Tibial artery (tissue), 4 donors: ENCODE measurements around the gene MSANTD1.
A peak's percentile ranks its signal among the peaks of the same experiment; 100 is the strongest.

ENCODE experiments used
- DNase-seq, 2 donors: peaks; one replicate each; pipeline ENCODE4 v3.0.0-alpha.2; 2019
- H3K27ac ChIP-seq, 2 donors: fragments of 200-600 bp; sonication (generic) in 1 of 2; 1 replicate in 1 of 2; 2 replicates in 1 of 2; pipeline ENCODE4 v1.5.1; 2018 to 2019; ENCODE audit warnings: mild to moderate bottlenecking in 1 of 2
- H3K27me3 ChIP-seq, 2 donors: fragments of 200-600 bp; sonication (generic) in 1 of 2; one replicate each; pipeline versions ENCODE4 v1.5.1 to v1.6.0; 2016 to 2019
- H3K36me3 ChIP-seq, 3 donors: fragments of 200-600 bp; sonication (generic) in 2 of 3; one replicate each; pipeline ENCODE4 v1.5.1; 2016 to 2019; ENCODE audit warnings: mild to moderate bottlenecking in 2 of 3
- H3K4me1 ChIP-seq, 4 donors: fragments of 200-600 bp; sonication (generic) in 2 of 4; 1 replicate in 3 of 4; 2 replicates in 1 of 4; pipeline ENCODE4 v1.5.1; 2016 to 2019
- H3K4me3 ChIP-seq, 2 donors: fragments of 200-600 bp; sonication (generic) in 1 of 2; 1 replicate in 1 of 2; 2 replicates in 1 of 2; pipeline ENCODE4 v1.5.1; 2018 to 2019; ENCODE audit warnings: mild to moderate bottlenecking in 2 of 2
- H3K9me3 ChIP-seq, 3 donors: fragments of 200-600 bp; sonication (generic) in 1 of 3; one replicate each; pipeline ENCODE4 v1.5.1; 2016 to 2019
- CTCF ChIP-seq, 2 experiments: fragments of 200-600 bp in 1 of 2; fragments of 450-650 bp in 1 of 2; IDR thresholded peaks; one replicate each; pipeline ENCODE4 v1.5.1; 2017 to 2019; ENCODE audit warnings: antibody characterized with exemption in 2 of 2, mild to moderate bottlenecking in 1 of 2, moderate library complexity in 1 of 2
- intact Hi-C: fragments of 100-400 bp; cut with DNase I; formaldehyde crosslinking; loops from one replicate; pipeline ENCODE4 v1.15.0; 2023; ENCODE audit warnings: low total_unique reads

The MSANTD1 gene

GRCh38 chr4:3302173-3302785 lies 53.3 kb downstream of the MSANTD1 start:
- peaks cover 0 to 4% (median 0%) of the 10 kb centered on the region in 3 donors for H3K9me3 ChIP-seq
- H3K4me3 ChIP-seq: no peak overlapping the region
- peak in 1 of 2 donors; percentile 17 for DNase-seq
- H3K27me3 ChIP-seq: no peaks in the 10 kb centered on the region
- H3K36me3 ChIP-seq: no peaks in the 10 kb centered on the region
- H3K4me1 ChIP-seq: peaks cover 0 to 42% (median 10%) of the 10 kb centered on the region in 4 donors
- no peak for TF ChIP-seq CTCF (IDR thresholded peaks at IDR 0.05)
- intact Hi-C loops: no loop called here
- H3K27ac ChIP-seq: no peak overlapping the region

GRCh38 chr4:3302786-3303564 lies 54.0 kb downstream of the MSANTD1 start:
- Histone ChIP-seq H3K4me3 (no peak overlapping the region), H3K36me3 (no peaks in the 10 kb centered on the region), H3K27ac (no peak overlapping the region), H3K9me3 (no peaks in the 10 kb centered on the region), H3K27me3 (no peaks in the 10 kb centered on the region), H3K4me1 (peaks cover 0 to 42% (median 10%) of the 10 kb centered on the region in 4 donors)
- no peak for TF ChIP-seq CTCF (IDR thresholded peaks at IDR 0.05)
- peak; percentile 9 to 46 for DNase-seq
- intact Hi-C loops: no loop called here

GRCh38 chr4:3303565-3303824 lies 54.5 kb downstream of the MSANTD1 start:
- Histone ChIP-seq H3K36me3 (no peaks in the 10 kb centered on the region), H3K4me3 (no peak overlapping the region), H3K27ac (no peak overlapping the region), H3K9me3 (no peaks in the 10 kb centered on the region), H3K27me3 (no peaks in the 10 kb centered on the region), H3K4me1 (peaks cover 0 to 42% (median 10%) of the 10 kb centered on the region in 4 donors)
- TF ChIP-seq CTCF (IDR thresholded peaks at IDR 0.05): no peak
- peak in 1 of 2 donors; percentile 4 for DNase-seq
- intact Hi-C loops: no loop called here

GRCh38 chr4:3303923-3304710 lies 55.2 kb downstream of the MSANTD1 start:
- peaks cover 0 to 42% (median 10%) of the 10 kb centered on the region in 4 donors for H3K4me1 ChIP-seq
- DNase-seq: peak; percentile 17 to 44
- H3K9me3 ChIP-seq: no peaks in the 10 kb centered on the region
- no peaks in the 10 kb centered on the region for H3K36me3 ChIP-seq
- no peaks in the 10 kb centered on the region for H3K27me3 ChIP-seq
- no peak for TF ChIP-seq CTCF (IDR thresholded peaks at IDR 0.05)
- no peak overlapping the region for H3K4me3 ChIP-seq
- H3K27ac ChIP-seq: no peak overlapping the region
- intact Hi-C loops: no loop called here

DNA sequence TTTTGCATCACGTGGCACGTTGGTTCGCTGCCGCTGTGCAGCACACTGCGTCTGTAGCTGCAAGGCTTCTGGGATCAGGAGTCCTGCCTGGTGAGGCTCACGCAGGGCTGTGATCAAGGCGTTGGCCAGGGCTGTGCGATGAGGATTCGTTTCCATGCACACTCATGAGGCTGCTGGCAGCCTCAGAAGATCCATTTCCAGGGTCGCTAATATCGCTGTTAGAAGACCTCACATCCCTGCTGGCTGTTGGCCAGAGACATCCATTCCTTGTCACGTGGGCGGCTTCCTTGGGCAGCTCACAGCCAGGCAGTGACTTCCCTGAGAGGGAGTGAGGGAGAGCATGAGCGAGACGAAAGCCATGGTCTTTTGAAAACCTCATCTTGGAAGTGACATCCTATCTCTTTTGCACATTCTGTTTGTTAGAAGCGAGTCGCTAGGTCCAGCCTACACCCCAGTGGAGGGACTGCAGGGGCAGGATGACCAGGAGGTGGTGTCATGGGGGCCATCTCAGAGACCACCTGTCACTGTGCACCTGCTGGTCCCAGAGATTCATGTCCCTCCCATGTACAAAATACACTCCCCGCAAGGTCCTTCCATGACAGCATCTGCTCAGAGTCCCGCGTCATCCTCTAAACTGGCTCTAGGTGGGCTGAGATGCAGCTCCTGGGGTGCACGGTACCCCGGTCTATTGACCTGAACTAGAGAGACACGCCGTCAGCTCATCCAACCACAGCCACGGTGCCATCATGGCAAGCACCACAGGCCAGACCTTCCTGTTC lies 56.1 kb downstream of the MSANTD1 start:
- Histone ChIP-seq H3K27me3 (no peaks in the 10 kb centered on the region), H3K36me3 (no peaks in the 10 kb centered on the region), H3K27ac (no peak overlapping the region), H3K4me3 (no peak overlapping the region), H3K9me3 (no peaks in the 10 kb centered on the region), H3K4me1 (peaks cover 0 to 36% (median 10%) of the 10 kb centered on the region in 4 donors)
- intact Hi-C loops: no loop called here
- peak; percentile 29 to 66 for DNase-seq
- no peak for TF ChIP-seq CTCF (IDR thresholded peaks at IDR 0.05)
